ENCODE results near the gene MACF1. TPM values are rescaled to one million over a fixed set of nuclear protein-coding genes. Genes with fewer than 3 reads are reported as not detected.

MACF1 gene
- total and polyA plus RNA-seq, 2 of the 13 experiments (the other 11 are each of a cell fraction or from before 2014, with no cell fraction given) = 36.7 to 65.4 TPM

DNA sequence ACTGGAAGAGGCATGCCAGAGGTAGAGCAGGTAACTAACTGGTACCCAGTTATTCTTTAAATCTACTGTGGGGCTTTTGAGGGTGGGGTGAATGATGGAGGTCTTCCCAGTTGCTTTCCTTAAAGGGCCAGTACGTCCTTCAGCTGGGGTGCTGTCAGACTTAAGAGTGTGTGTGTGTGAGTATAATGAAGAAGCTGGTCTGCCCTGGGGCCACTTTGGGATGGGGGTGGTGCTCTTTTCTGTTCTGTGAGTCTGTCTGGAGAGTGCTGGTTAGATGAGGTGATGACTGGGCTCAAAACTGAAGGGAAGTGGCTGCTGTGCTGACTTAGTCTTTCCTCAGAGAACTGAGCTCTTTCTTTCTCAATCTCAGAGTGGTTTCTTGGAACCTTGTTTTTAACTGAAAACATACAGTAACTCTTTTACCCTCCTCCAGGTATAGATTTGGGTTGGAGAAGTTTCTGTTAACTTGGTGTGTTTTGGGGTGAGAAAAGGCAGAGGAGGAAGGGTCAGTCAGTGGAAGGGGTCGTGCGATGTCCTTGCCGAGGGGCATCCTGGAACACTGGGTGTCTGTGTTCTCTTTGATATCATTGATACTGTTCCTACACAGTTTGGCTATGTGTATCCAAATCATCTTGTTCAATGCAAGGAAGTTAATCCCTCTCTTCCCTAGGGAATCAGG, 746 bp downstream of the MACF1 start:
- Histone ChIP-seq H3K36me3 (replicated peaks in 1 of 2; ENCODE audit: control insufficient read depth in 1 of 2, insufficient read depth in 2 of 2, low read length in 2 of 2) (peaks cover 0 to 2% of the 10 kb centered on the region in 2 experiments; a peak in 1 of 5 replicates), H3K4me3 (replicated peaks in 1 of 3; ENCODE audit: insufficient read depth in 1 of 3, low read depth in 2 of 3, low read length in 3 of 3) (no peak overlapping the region), H3K9ac (ENCODE audit: insufficient read depth, low read depth, low read length) (no peak overlapping the region), H2AFZ (ENCODE audit: low read length) (no peak overlapping the region), H3K27me3 (ENCODE audit: control insufficient read depth in 1 of 2, insufficient read depth in 2 of 2, low read length in 2 of 2) (no peaks in the 10 kb centered on the region), H3K4me1 (ENCODE audit: insufficient read depth, low read length) (peaks cover 36% of the 10 kb centered on the region), H3K9me3 (ENCODE audit: low read length) (no peaks in the 10 kb centered on the region), H4K20me1 (ENCODE audit: insufficient read depth, low read length) (peaks cover 8% of the 10 kb centered on the region; the same call in 1 of the 2 replicates), H3K4me2 (ENCODE audit: low read depth, low read length) (no peak overlapping the region), H3K27ac (ENCODE audit: extremely low read length, insufficient read depth, low read length) (no peak overlapping the region), H3K79me2 (ENCODE audit: insufficient read depth, low read length) (peaks cover 13% of the 10 kb centered on the region)
- ATAC-seq = no peak
- CTCF ChIA-PET (ENCODE audit: low intra/inter-chr PET ratio, low total read pairs) = no interaction called here
- BruUV-seq (replicated peaks) = TSS peak; percentile 41
- in situ Hi-C loops (cut with HindIII; ENCODE audit: extremely low pct_ligation_motif_present, low pct_unique_long_range_greater_than_20kb) = no loop called here
- intact Hi-C loops (cut with micrococcal nuclease; ENCODE audit: unreplicated experiment) = no loop called here
- POLR2A ChIA-PET = no interaction called here
- FAIRE-seq = no peak
- no peak for DNase-seq (ENCODE audit: low spot score)
- WGBS (ENCODE audit: low lambda C conversion rate) = 93% methylated on average over 4 of the region's 4 CpGs
- TF ChIP-seq SMAD9 (CRISPR knock-in tag; IDR thresholded peaks at IDR 0.05) (no peak), ZMYM2 (CRISPR knock-in tag; IDR thresholded peaks at IDR 0.05) (no peak)

DNA sequence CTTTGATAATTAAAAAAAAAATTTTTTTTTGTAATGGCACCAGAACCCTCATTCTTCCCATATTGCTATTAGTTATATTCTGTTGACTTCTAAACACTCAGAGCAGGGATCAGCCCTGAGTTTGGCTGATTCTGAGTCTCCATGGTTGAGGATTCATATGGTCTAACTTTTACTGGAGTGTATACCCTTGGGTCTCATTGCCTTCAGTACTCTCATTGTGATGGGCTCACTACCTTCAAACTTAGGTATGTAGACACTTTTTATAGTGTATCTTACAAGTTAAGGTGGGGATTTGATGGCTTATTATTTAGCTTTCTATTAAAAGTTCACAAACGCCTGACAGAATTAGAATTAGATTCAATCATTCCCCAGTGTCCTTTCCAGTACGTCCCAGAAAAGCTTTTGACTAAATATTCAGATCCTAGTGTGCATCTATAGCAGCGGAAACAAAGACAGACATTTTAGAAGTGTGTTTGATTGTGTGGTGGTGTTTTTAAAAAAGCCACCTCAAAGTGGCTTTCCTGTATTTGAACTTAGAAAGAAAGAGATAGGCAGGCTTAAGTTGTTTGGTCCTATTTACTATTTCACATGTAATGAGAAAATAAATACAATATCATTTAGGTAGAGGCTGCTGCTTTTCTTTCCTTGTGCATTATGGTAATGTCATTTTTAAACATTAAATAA, 1.4 kb downstream of the MACF1 start:
- FAIRE-seq (no peak), DNase-seq (ENCODE audit: low spot score) (no peak), ATAC-seq (no peak)
- Histone ChIP-seq H3K4me3 (replicated peaks in 1 of 3; ENCODE audit: insufficient read depth in 1 of 3, low read depth in 2 of 3, low read length in 3 of 3) (no peak overlapping the region), H3K4me1 (ENCODE audit: insufficient read depth, low read length) (peaks cover 29% of the 10 kb centered on the region), H3K36me3 (replicated peaks in 1 of 2; ENCODE audit: control insufficient read depth in 1 of 2, insufficient read depth in 2 of 2, low read length in 2 of 2) (peaks cover 0 to 2% of the 10 kb centered on the region in 2 experiments; a peak in 1 of 5 replicates), H3K79me2 (ENCODE audit: insufficient read depth, low read length) (peaks cover 13% of the 10 kb centered on the region), H3K27ac (ENCODE audit: extremely low read length, insufficient read depth, low read length) (no peak overlapping the region), H2AFZ (ENCODE audit: low read length) (no peak overlapping the region), H3K4me2 (ENCODE audit: low read depth, low read length) (no peak overlapping the region), H4K20me1 (ENCODE audit: insufficient read depth, low read length) (peaks cover 8% of the 10 kb centered on the region; the same call in 1 of the 2 replicates), H3K9me3 (ENCODE audit: low read length) (no peaks in the 10 kb centered on the region), H3K27me3 (ENCODE audit: control insufficient read depth in 1 of 2, insufficient read depth in 2 of 2, low read length in 2 of 2) (no peaks in the 10 kb centered on the region), H3K9ac (ENCODE audit: insufficient read depth, low read depth, low read length) (no peak overlapping the region)
- WGBS (ENCODE audit: low lambda C conversion rate) = 61% methylated on average over 3 of the region's 3 CpGs
- ChIA-PET POLR2A (no interaction called here), CTCF (ENCODE audit: low intra/inter-chr PET ratio, low total read pairs) (no interaction called here)
- BruUV-seq (replicated peaks) = no TSS peak
- intact Hi-C loops (cut with micrococcal nuclease; ENCODE audit: unreplicated experiment) = no loop called here
- TF ChIP-seq, protein P1, sequence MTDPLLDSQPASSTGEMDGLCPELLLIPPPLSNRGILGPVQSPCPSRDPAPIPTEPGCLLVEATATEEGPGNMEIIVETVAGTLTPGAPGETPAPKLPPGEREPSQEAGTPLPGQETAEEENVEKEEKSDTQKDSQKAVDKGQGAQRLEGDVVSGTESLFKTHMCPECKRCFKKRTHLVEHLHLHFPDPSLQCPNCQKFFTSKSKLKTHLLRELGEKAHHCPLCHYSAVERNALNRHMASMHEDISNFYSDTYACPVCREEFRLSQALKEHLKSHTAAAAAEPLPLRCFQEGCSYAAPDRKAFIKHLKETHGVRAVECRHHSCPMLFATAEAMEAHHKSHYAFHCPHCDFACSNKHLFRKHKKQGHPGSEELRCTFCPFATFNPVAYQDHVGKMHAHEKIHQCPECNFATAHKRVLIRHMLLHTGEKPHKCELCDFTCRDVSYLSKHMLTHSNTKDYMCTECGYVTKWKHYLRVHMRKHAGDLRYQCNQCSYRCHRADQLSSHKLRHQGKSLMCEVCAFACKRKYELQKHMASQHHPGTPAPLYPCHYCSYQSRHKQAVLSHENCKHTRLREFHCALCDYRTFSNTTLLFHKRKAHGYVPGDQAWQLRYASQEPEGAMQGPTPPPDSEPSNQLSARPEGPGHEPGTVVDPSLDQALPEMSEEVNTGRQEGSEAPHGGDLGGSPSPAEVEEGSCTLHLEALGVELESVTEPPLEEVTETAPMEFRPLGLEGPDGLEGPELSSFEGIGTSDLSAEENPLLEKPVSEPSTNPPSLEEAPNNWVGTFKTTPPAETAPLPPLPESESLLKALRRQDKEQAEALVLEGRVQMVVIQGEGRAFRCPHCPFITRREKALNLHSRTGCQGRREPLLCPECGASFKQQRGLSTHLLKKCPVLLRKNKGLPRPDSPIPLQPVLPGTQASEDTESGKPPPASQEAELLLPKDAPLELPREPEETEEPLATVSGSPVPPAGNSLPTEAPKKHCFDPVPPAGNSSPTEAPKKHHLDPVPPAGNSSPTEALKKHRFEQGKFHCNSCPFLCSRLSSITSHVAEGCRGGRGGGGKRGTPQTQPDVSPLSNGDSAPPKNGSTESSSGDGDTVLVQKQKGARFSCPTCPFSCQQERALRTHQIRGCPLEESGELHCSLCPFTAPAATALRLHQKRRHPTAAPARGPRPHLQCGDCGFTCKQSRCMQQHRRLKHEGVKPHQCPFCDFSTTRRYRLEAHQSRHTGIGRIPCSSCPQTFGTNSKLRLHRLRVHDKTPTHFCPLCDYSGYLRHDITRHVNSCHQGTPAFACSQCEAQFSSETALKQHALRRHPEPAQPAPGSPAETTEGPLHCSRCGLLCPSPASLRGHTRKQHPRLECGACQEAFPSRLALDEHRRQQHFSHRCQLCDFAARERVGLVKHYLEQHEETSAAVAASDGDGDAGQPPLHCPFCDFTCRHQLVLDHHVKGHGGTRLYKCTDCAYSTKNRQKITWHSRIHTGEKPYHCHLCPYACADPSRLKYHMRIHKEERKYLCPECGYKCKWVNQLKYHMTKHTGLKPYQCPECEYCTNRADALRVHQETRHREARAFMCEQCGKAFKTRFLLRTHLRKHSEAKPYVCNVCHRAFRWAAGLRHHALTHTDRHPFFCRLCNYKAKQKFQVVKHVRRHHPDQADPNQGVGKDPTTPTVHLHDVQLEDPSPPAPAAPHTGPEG (CRISPR knock-in tag; IDR thresholded peaks at IDR 0.05) = no peak
- TF ChIP-seq THYN1 (CRISPR knock-in tag; IDR thresholded peaks at IDR 0.05; ENCODE audit: borderline replicate concordance, low read depth) = no peak
- TF ChIP-seq, protein P2, sequence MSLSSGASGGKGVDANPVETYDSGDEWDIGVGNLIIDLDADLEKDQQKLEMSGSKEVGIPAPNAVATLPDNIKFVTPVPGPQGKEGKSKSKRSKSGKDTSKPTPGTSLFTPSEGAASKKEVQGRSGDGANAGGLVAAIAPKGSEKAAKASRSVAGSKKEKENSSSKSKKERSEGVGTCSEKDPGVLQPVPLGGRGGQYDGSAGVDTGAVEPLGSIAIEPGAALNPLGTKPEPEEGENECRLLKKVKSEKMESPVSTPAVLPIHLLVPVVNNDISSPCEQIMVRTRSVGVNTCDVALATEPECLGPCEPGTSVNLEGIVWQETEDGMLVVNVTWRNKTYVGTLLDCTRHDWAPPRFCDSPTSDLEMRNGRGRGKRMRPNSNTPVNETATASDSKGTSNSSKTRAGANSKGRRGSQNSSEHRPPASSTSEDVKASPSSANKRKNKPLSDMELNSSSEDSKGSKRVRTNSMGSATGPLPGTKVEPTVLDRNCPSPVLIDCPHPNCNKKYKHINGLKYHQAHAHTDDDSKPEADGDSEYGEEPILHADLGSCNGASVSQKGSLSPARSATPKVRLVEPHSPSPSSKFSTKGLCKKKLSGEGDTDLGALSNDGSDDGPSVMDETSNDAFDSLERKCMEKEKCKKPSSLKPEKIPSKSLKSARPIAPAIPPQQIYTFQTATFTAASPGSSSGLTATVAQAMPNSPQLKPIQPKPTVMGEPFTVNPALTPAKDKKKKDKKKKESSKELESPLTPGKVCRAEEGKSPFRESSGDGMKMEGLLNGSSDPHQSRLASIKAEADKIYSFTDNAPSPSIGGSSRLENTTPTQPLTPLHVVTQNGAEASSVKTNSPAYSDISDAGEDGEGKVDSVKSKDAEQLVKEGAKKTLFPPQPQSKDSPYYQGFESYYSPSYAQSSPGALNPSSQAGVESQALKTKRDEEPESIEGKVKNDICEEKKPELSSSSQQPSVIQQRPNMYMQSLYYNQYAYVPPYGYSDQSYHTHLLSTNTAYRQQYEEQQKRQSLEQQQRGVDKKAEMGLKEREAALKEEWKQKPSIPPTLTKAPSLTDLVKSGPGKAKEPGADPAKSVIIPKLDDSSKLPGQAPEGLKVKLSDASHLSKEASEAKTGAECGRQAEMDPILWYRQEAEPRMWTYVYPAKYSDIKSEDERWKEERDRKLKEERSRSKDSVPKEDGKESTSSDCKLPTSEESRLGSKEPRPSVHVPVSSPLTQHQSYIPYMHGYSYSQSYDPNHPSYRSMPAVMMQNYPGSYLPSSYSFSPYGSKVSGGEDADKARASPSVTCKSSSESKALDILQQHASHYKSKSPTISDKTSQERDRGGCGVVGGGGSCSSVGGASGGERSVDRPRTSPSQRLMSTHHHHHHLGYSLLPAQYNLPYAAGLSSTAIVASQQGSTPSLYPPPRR (CRISPR knock-in tag; IDR thresholded peaks at IDR 0.05; ENCODE audit: borderline replicate concordance) = no peak
- in situ Hi-C loops (cut with HindIII; ENCODE audit: extremely low pct_ligation_motif_present, low pct_unique_long_range_greater_than_20kb) = no loop called here

Data from HepG2 (cell line).